ENCODE measurements around the gene ORM1.

ORM1 gene

GRCh38 chr9:114351932-114352331 lies 29.0 kb downstream of the ORM1 start:
- no peak overlapping the region for H3K9ac ChIP-seq (ENCODE audit: low read length)
- H3K4me1 ChIP-seq (ENCODE audit: insufficient read depth, low read length) = peaks cover 18% of the 10 kb centered on the region
- H3K27me3 ChIP-seq (ENCODE audit: control insufficient read depth in 1 of 2, insufficient read depth in 2 of 2, low read length in 2 of 2) = no peaks in the 10 kb centered on the region
- H3K36me3 ChIP-seq (ENCODE audit: insufficient read depth, low read length) = peaks cover 37% of the 10 kb centered on the region
- H3K27ac ChIP-seq (ENCODE audit: low read depth, low read length) = no peak overlapping the region
- H3K9me3 ChIP-seq (ENCODE audit: low read length) = no peaks in the 10 kb centered on the region
- H3K4me3 ChIP-seq (ENCODE audit: low read depth in 1 of 2, low read length in 2 of 2) = no peak overlapping the region

GRCh38 chr9:114355821-114356220 lies 32.9 kb downstream of the ORM1 start:
- Histone ChIP-seq H3K36me3 (ENCODE audit: insufficient read depth, low read length) (peaks cover 59% of the 10 kb centered on the region), H3K4me3 (ENCODE audit: low read depth in 1 of 2, low read length in 2 of 2) (no peak overlapping the region), H3K9me3 (ENCODE audit: low read length) (no peaks in the 10 kb centered on the region), H3K27me3 (ENCODE audit: control insufficient read depth in 1 of 2, insufficient read depth in 2 of 2, low read length in 2 of 2) (no peaks in the 10 kb centered on the region), H3K27ac (ENCODE audit: low read depth, low read length) (no peak overlapping the region), H3K4me1 (ENCODE audit: insufficient read depth, low read length) (no peaks in the 10 kb centered on the region), H3K9ac (ENCODE audit: low read length) (no peak overlapping the region)

GRCh38 chr9:114356792-114357191 lies 33.9 kb downstream of the ORM1 start:
- H3K27me3 ChIP-seq (ENCODE audit: control insufficient read depth in 1 of 2, insufficient read depth in 2 of 2, low read length in 2 of 2) = no peaks in the 10 kb centered on the region
- H3K4me3 ChIP-seq (ENCODE audit: low read depth in 1 of 2, low read length in 2 of 2) = no peak overlapping the region
- H3K4me1 ChIP-seq (ENCODE audit: insufficient read depth, low read length) = no peaks in the 10 kb centered on the region
- H3K9ac ChIP-seq (ENCODE audit: low read length) = no peak overlapping the region
- peaks cover 64% of the 10 kb centered on the region for H3K36me3 ChIP-seq (ENCODE audit: insufficient read depth, low read length)
- no peaks in the 10 kb centered on the region for H3K9me3 ChIP-seq (ENCODE audit: low read length)
- no peak overlapping the region for H3K27ac ChIP-seq (ENCODE audit: low read depth, low read length)

GRCh38 chr9:114357360-114357759 lies 34.5 kb downstream of the ORM1 start:
- H3K36me3 ChIP-seq (ENCODE audit: insufficient read depth, low read length) = peaks cover 69% of the 10 kb centered on the region
- no peaks in the 10 kb centered on the region for H3K4me1 ChIP-seq (ENCODE audit: insufficient read depth, low read length)
- no peak overlapping the region for H3K4me3 ChIP-seq (ENCODE audit: low read depth in 1 of 2, low read length in 2 of 2)
- H3K27ac ChIP-seq (ENCODE audit: low read depth, low read length) = no peak overlapping the region
- H3K9ac ChIP-seq (ENCODE audit: low read length) = no peak overlapping the region
- H3K9me3 ChIP-seq (ENCODE audit: low read length) = no peaks in the 10 kb centered on the region
- no peaks in the 10 kb centered on the region for H3K27me3 ChIP-seq (ENCODE audit: control insufficient read depth in 1 of 2, insufficient read depth in 2 of 2, low read length in 2 of 2)

- H3K27ac ChIP-seq (ENCODE audit: low read depth, low read length) = no peak overlapping the region
- no peak overlapping the region for H3K4me3 ChIP-seq (ENCODE audit: low read depth in 1 of 2, low read length in 2 of 2)
- H3K9ac ChIP-seq (ENCODE audit: low read length) = no peak overlapping the region
These were observed 35.0 kb downstream of the ORM1 start for GRCh38 chr9:114357911-114358328.

GRCh38 chr9:114359801-114360200 lies 36.9 kb downstream of the ORM1 start:
- Histone ChIP-seq H3K36me3 (ENCODE audit: insufficient read depth, low read length) (peaks cover 93% of the 10 kb centered on the region), H3K9ac (ENCODE audit: low read length) (no peak overlapping the region), H3K27me3 (ENCODE audit: control insufficient read depth in 1 of 2, insufficient read depth in 2 of 2, low read length in 2 of 2) (no peaks in the 10 kb centered on the region), H3K4me1 (ENCODE audit: insufficient read depth, low read length) (no peaks in the 10 kb centered on the region), H3K27ac (ENCODE audit: low read depth, low read length) (no peak overlapping the region), H3K4me3 (ENCODE audit: low read depth in 1 of 2, low read length in 2 of 2) (no peak overlapping the region), H3K9me3 (ENCODE audit: low read length) (no peaks in the 10 kb centered on the region)

More at GRCh38 chr9:114357911-114358328, 35.0 kb downstream of the ORM1 start:
- H3K36me3 ChIP-seq (ENCODE audit: insufficient read depth, low read length) = peaks cover 75% of the 10 kb centered on the region
- no peaks in the 10 kb centered on the region for H3K9me3 ChIP-seq (ENCODE audit: low read length)
- H3K4me1 ChIP-seq (ENCODE audit: insufficient read depth, low read length) = no peaks in the 10 kb centered on the region
- no peaks in the 10 kb centered on the region for H3K27me3 ChIP-seq (ENCODE audit: control insufficient read depth in 1 of 2, insufficient read depth in 2 of 2, low read length in 2 of 2)

- Histone ChIP-seq H3K27me3 (ENCODE audit: control insufficient read depth in 1 of 2, insufficient read depth in 2 of 2, low read length in 2 of 2) (no peaks in the 10 kb centered on the region), H3K9me3 (ENCODE audit: low read length) (no peaks in the 10 kb centered on the region), H3K36me3 (ENCODE audit: insufficient read depth, low read length) (peaks cover 86% of the 10 kb centered on the region), H3K9ac (ENCODE audit: low read length) (no peak overlapping the region), H3K4me1 (ENCODE audit: insufficient read depth, low read length) (no peaks in the 10 kb centered on the region), H3K4me3 (ENCODE audit: low read depth in 1 of 2, low read length in 2 of 2) (no peak overlapping the region), H3K27ac (ENCODE audit: low read depth, low read length) (no peak overlapping the region)
These were observed 38.6 kb downstream of the ORM1 start for GRCh38 chr9:114361542-114361941.

- H3K9me3 ChIP-seq (ENCODE audit: low read length) = no peaks in the 10 kb centered on the region
- H3K27ac ChIP-seq (ENCODE audit: low read depth, low read length) = no peak overlapping the region
- no peak overlapping the region for H3K4me3 ChIP-seq (ENCODE audit: low read depth in 1 of 2, low read length in 2 of 2)
- H3K36me3 ChIP-seq (ENCODE audit: insufficient read depth, low read length) = peaks cover 86% of the 10 kb centered on the region
- no peak overlapping the region for H3K9ac ChIP-seq (ENCODE audit: low read length)
- H3K27me3 ChIP-seq (ENCODE audit: control insufficient read depth in 1 of 2, insufficient read depth in 2 of 2, low read length in 2 of 2) = no peaks in the 10 kb centered on the region
- H3K4me1 ChIP-seq (ENCODE audit: insufficient read depth, low read length) = no peaks in the 10 kb centered on the region
These were observed 39.5 kb downstream of the ORM1 start for GRCh38 chr9:114362394-114362793.

GRCh38 chr9:114363424-114363823 lies 40.5 kb downstream of the ORM1 start:
- H3K36me3 ChIP-seq (ENCODE audit: insufficient read depth, low read length) = peaks cover 86% of the 10 kb centered on the region
- H3K9ac ChIP-seq (ENCODE audit: low read length) = no peak overlapping the region
- no peaks in the 10 kb centered on the region for H3K9me3 ChIP-seq (ENCODE audit: low read length)
- H3K4me1 ChIP-seq (ENCODE audit: insufficient read depth, low read length) = no peaks in the 10 kb centered on the region
- no peak overlapping the region for H3K27ac ChIP-seq (ENCODE audit: low read depth, low read length)
- H3K27me3 ChIP-seq (ENCODE audit: control insufficient read depth in 1 of 2, insufficient read depth in 2 of 2, low read length in 2 of 2) = no peaks in the 10 kb centered on the region
- H3K4me3 ChIP-seq (ENCODE audit: low read depth in 1 of 2, low read length in 2 of 2) = no peak overlapping the region

- Histone ChIP-seq H3K27ac (ENCODE audit: low read depth, low read length) (no peak overlapping the region), H3K36me3 (ENCODE audit: insufficient read depth, low read length) (peaks cover 79% of the 10 kb centered on the region), H3K9me3 (ENCODE audit: low read length) (no peaks in the 10 kb centered on the region), H3K27me3 (ENCODE audit: control insufficient read depth in 1 of 2, insufficient read depth in 2 of 2, low read length in 2 of 2) (no peaks in the 10 kb centered on the region), H3K4me3 (ENCODE audit: low read depth in 1 of 2, low read length in 2 of 2) (no peak overlapping the region), H3K9ac (ENCODE audit: low read length) (no peak overlapping the region), H3K4me1 (ENCODE audit: insufficient read depth, low read length) (no peaks in the 10 kb centered on the region)
These were observed 41.5 kb downstream of the ORM1 start for GRCh38 chr9:114364134-114365041.

- Histone ChIP-seq H3K36me3 (ENCODE audit: insufficient read depth, low read length) (peaks cover 76% of the 10 kb centered on the region), H3K27ac (ENCODE audit: low read depth, low read length) (no peak overlapping the region), H3K9me3 (ENCODE audit: low read length) (no peaks in the 10 kb centered on the region), H3K4me3 (ENCODE audit: low read depth in 1 of 2, low read length in 2 of 2) (no peak overlapping the region), H3K27me3 (ENCODE audit: control insufficient read depth in 1 of 2, insufficient read depth in 2 of 2, low read length in 2 of 2) (no peaks in the 10 kb centered on the region), H3K9ac (ENCODE audit: low read length) (no peak overlapping the region), H3K4me1 (ENCODE audit: insufficient read depth, low read length) (no peaks in the 10 kb centered on the region)
These were observed 42.3 kb downstream of the ORM1 start for GRCh38 chr9:114365194-114365593.

All from muscle layer of colon (tissue), 2 donors.